Measurements from ENCODE around the gene KDM6A.

GRCh38 chrX:44975666-44976263 is 102.8 kb downstream of the KDM6A start:
- TF ChIP-seq ZNF24 (IDR thresholded peaks at IDR 0.05) (no peak), ZNF891 (CRISPR knock-in tag; IDR thresholded peaks at IDR 0.05) (no peak), PRPF4 (IDR thresholded peaks at IDR 0.05; ENCODE audit: low read depth, low read length, poor library complexity, severe bottlenecking) (no peak), HINFP (CRISPR knock-in tag; IDR thresholded peaks at IDR 0.05; ENCODE audit: low read depth) (no peak), ZNF317 (CRISPR knock-in tag; IDR thresholded peaks at IDR 0.05) (no peak), MIER2 (CRISPR knock-in tag; IDR thresholded peaks at IDR 0.05) (no peak), CHD4 (IDR thresholded peaks at IDR 0.05; ENCODE audit: borderline replicate concordance, low read length) (no peak), CEBPG (CRISPR knock-in tag; IDR thresholded peaks at IDR 0.05) (no peak), ATF2 (CRISPR knock-in tag; IDR thresholded peaks at IDR 0.05) (no peak), EZH2 (conservative IDR thresholded peaks at IDR 0.05; ENCODE audit: low read depth, low read length) (no peak), GFI1 (CRISPR knock-in tag; IDR thresholded peaks at IDR 0.05; ENCODE audit: borderline replicate concordance) (no peak), SNAI1 (CRISPR knock-in tag; IDR thresholded peaks at IDR 0.05; ENCODE audit: borderline replicate concordance) (no peak), ELK4 (CRISPR knock-in tag; IDR thresholded peaks at IDR 0.05; ENCODE audit: borderline replicate concordance) (no peak)
